LNCaP clone FGC (cell line): ENCODE measurements around the gene GYG2.

Experiments
- DNase-seq: peaks from one replicate; pipeline ENCODE4 v3.0.0-alpha.2; 2011; ENCODE audit warnings: low read depth
- H3K4me3 ChIP-seq: 2 replicates; pipeline ENCODE4 v1.5.1; 2011; ENCODE audit warnings: mild to moderate bottlenecking, low read depth, low read length, control low read depth
- TF ChIP-seq, protein P1 (sequence below): IDR thresholded peaks from 2 replicates; pipeline ENCODE4 v1.5.1; 2012; ENCODE audit warnings: mild to moderate bottlenecking; ENCODE audit not compliant: control insufficient read depth, insufficient read depth; ENCODE audit errors: extremely low read depth

GYG2 gene

GRCh38 chrX:2871831-2872230 lies 43.1 kb downstream of the GYG2 start:
- H3K4me3 ChIP-seq, result no peak overlapping the region
- DNase-seq, result no peak
- TF ChIP-seq, protein P1, sequence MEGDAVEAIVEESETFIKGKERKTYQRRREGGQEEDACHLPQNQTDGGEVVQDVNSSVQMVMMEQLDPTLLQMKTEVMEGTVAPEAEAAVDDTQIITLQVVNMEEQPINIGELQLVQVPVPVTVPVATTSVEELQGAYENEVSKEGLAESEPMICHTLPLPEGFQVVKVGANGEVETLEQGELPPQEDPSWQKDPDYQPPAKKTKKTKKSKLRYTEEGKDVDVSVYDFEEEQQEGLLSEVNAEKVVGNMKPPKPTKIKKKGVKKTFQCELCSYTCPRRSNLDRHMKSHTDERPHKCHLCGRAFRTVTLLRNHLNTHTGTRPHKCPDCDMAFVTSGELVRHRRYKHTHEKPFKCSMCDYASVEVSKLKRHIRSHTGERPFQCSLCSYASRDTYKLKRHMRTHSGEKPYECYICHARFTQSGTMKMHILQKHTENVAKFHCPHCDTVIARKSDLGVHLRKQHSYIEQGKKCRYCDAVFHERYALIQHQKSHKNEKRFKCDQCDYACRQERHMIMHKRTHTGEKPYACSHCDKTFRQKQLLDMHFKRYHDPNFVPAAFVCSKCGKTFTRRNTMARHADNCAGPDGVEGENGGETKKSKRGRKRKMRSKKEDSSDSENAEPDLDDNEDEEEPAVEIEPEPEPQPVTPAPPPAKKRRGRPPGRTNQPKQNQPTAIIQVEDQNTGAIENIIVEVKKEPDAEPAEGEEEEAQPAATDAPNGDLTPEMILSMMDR, result no peak

GRCh38 chrX:2872671-2873277 lies 44.0 kb downstream of the GYG2 start:
- no peak for DNase-seq

GRCh38 chrX:2874222-2875135 lies 45.7 kb downstream of the GYG2 start:
- no peak for DNase-seq
- TF ChIP-seq, protein P1, result no peak

More at GRCh38 chrX:2872671-2873277, 44.0 kb downstream of the GYG2 start:
- H3K4me3 ChIP-seq, result no peak overlapping the region
- TF ChIP-seq, protein P1, result no peak

GRCh38 chrX:2875136-2875481 lies 46.4 kb downstream of the GYG2 start:
- DNase-seq, result no peak
- TF ChIP-seq, protein P1, result no peak
- H3K4me3 ChIP-seq, result no peak overlapping the region

More at GRCh38 chrX:2874222-2875135, 45.7 kb downstream of the GYG2 start:
- no peak overlapping the region for H3K4me3 ChIP-seq

DNA sequence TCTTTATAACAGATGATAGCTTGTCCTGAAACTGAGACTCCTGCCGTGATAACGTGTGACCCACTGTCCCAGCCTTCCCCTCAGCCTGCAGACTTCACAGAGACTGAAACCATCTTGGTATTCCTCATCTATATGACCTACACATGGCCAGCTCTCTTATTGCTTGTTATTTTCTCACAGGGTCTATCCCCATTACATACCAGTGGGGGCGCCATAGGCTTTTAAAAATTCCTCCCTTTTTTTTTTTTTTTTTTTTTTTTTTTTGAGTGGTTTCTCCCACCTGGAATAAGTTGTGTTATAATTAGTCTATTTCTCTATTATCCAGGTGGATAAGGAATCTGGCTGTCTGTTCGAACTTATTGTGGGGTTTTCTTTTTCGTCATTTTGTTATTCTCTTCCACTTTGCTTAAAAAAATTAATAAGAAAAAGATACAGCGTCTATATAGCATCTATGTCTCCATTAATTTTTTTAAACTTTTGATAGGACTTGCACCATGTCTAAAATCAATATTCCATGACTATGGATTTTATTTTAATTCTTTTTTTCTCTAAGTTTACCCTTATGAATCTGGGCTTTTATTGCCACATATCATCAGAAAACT lies 47.2 kb downstream of the GYG2 start:
- TF ChIP-seq, protein P1, result peak; percentile 15; the same call in 1 of the 2 replicates
- no peak for DNase-seq
- H3K4me3 ChIP-seq, result no peak overlapping the region

DNA sequence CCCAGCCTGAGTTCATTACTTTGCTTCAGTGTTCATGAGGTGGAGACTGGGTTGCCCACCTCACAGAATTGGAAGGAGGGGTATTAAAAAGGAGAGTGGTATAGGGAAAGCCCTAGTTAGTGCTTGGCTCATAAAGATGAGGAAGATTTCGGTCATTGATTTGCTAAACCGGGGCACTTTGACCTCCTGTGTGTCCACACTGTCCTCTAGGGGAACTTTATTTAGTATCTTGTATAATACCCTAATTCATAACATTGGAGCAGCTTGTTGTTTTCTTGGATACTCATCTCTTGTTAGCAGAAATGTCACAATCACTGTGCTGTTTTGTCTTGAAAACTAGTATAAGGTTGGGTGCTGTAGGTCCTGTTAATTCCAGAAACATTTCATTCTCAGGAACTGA lies 49.8 kb downstream of the GYG2 start:
- TF ChIP-seq, protein P1, result no peak
- H3K4me3 ChIP-seq, result no peak overlapping the region
- no peak for DNase-seq
